IMR-90 (cell line): ENCODE data around the gene MAGEB17. TPM values are rescaled to one million over a fixed set of nuclear protein-coding genes. Genes with fewer than 3 reads are reported as not detected.

Experiments used
- ATAC-seq: fragments of 200-7000 bp; cut with Tn5 transposase; 2 replicates; pipeline ENCODE4 v1.9.1; 2020; ENCODE audit warnings: low read depth, mild to moderate bottlenecking, moderate library complexity
- BruUV-seq: library from RNA; stranded (reverse); fragments of 400-500 nt; replicated peaks from 2 replicates; lab custom pipeline; 2021; lab: Mats Ljungman, UMichigan
- CTCF ChIA-PET: fragments of 300-600 bp; formaldehyde crosslinking; extraction: SDS; loops from one replicate; lab custom pipeline; 2021; ENCODE audit warnings: antibody characterized with exemption; lab: Yijun Ruan, JAX
- POLR2A ChIA-PET: fragments of 300-600 bp; sonication (Branson Sonifier 250); formaldehyde crosslinking; loops from one replicate; lab custom pipeline; 2022; ENCODE audit warnings: antibody characterized with exemption; ENCODE audit not compliant: unreplicated experiment; lab: Charles Lee
- DNase-seq: peaks from one replicate; pipeline ENCODE4 v3.0.0; 2013
- H2AFZ ChIP-seq: replicated peaks from 2 replicates; pipeline ENCODE3; 2013; ENCODE audit warnings: low read length, mild to moderate bottlenecking; ENCODE audit not compliant: poor library complexity
- H2AK5ac ChIP-seq: 2 replicates; pipeline ENCODE4 v1.6.1; 2013; ENCODE audit warnings: low read depth, low read length, inconsistent platforms
- H2AK9ac ChIP-seq: replicated peaks from 2 replicates; pipeline ENCODE3; 2013; ENCODE audit warnings: mild to moderate bottlenecking, low read depth, low read length, moderate library complexity; ENCODE audit not compliant: poor library complexity
- H2BK120ac ChIP-seq: 2 replicates; pipeline ENCODE4 v1.6.1; 2013; ENCODE audit warnings: low read depth, low read length, inconsistent platforms
- H2BK15ac ChIP-seq: 3 replicates; pipeline ENCODE4 v1.6.1; 2013; ENCODE audit warnings: low read depth, low read length, inconsistent platforms
- H2BK20ac ChIP-seq: 2 replicates; pipeline ENCODE4 v1.6.1; 2013; ENCODE audit warnings: low read depth, mild to moderate bottlenecking, inconsistent platforms, low read length, moderate library complexity
- H2BK5ac ChIP-seq: 2 replicates; pipeline ENCODE4 v1.6.1; 2013; ENCODE audit warnings: mild to moderate bottlenecking, low read depth, low read length, inconsistent platforms; ENCODE audit not compliant: poor library complexity, severe bottlenecking
- H3K14ac ChIP-seq: replicated peaks from 2 replicates; pipeline ENCODE4 v1.6.1; 2013; ENCODE audit warnings: low read depth, low read length, inconsistent platforms
- H3K18ac ChIP-seq: 2 replicates; pipeline ENCODE4 v1.6.1; 2013; ENCODE audit warnings: low read depth, low read length, control low read depth
- H3K23ac ChIP-seq: 2 replicates; pipeline ENCODE4 v1.6.1; 2013; ENCODE audit warnings: low read depth, low read length, inconsistent platforms
- H3K27ac ChIP-seq: 2 replicates; pipeline ENCODE4 v1.5.1; 2013; ENCODE audit warnings: mild to moderate bottlenecking, control low read depth, low read length; ENCODE audit not compliant: insufficient read depth
- H3K27me3 ChIP-seq: 2 replicates; pipeline ENCODE4 v1.6.1; 2013; ENCODE audit warnings: low read length; ENCODE audit not compliant: control insufficient read depth, insufficient read depth
- H3K36me3 ChIP-seq: 2 replicates; pipeline ENCODE4 v1.6.1; 2013; ENCODE audit warnings: low read length, mixed read lengths; ENCODE audit not compliant: control insufficient read depth, insufficient read depth
- H3K4ac ChIP-seq: 2 replicates; pipeline ENCODE4 v1.6.1; 2013; ENCODE audit warnings: low read depth, low read length, inconsistent platforms
- H3K4me1 ChIP-seq: 2 replicates; pipeline ENCODE4 v1.6.1; 2013; ENCODE audit warnings: low read length, mixed read lengths; ENCODE audit not compliant: control insufficient read depth, insufficient read depth
- H3K4me2 ChIP-seq: 2 replicates; pipeline ENCODE4 v1.6.1; 2013; ENCODE audit warnings: low read depth, mild to moderate bottlenecking, control low read depth, low read length, moderate library complexity
- H3K4me3 ChIP-seq: 2 replicates; pipeline ENCODE4 v1.5.1; 2013; ENCODE audit warnings: low read depth, mild to moderate bottlenecking, control low read depth, low read length, moderate library complexity; ENCODE audit not compliant: insufficient read depth
- H3K56ac ChIP-seq: 2 replicates; pipeline ENCODE4 v1.6.1; 2013; ENCODE audit warnings: low read length, inconsistent platforms; ENCODE audit not compliant: insufficient read depth; ENCODE audit errors: extremely low read depth
- H3K79me1 ChIP-seq, 2 experiments: 2 replicates each; pipeline ENCODE4 v1.6.1; 2013; ENCODE audit warnings: low read length in 2 of 2, inconsistent platforms in 1 of 2, low read depth in 1 of 2
- H3K9ac ChIP-seq: 2 replicates; pipeline ENCODE4 v1.6.1; 2013; ENCODE audit warnings: low read depth, low read length, control low read depth
- H3K9me1 ChIP-seq: 2 replicates; pipeline ENCODE4 v1.6.1; 2013; ENCODE audit warnings: low read length, inconsistent platforms; ENCODE audit not compliant: insufficient read depth
- H3K9me3 ChIP-seq: 2 replicates; pipeline ENCODE4 v1.6.1; 2013; ENCODE audit warnings: low read length; ENCODE audit not compliant: control insufficient read depth, insufficient read depth
- H4K20me1 ChIP-seq: 2 replicates; pipeline ENCODE4 v1.6.1; 2013; ENCODE audit warnings: low read length, inconsistent platforms; ENCODE audit not compliant: insufficient read depth
- H4K5ac ChIP-seq: 2 replicates; pipeline ENCODE4 v1.6.1; 2013; ENCODE audit warnings: mild to moderate bottlenecking, low read depth, low read length, control low read depth
- H4K8ac ChIP-seq, 2 experiments: 2 replicates each; pipeline ENCODE4 v1.6.1; 2013; ENCODE audit warnings: low read depth in 2 of 2, low read length in 2 of 2, control low read depth in 1 of 2, inconsistent platforms in 1 of 2
- H4K91ac ChIP-seq: 2 replicates; pipeline ENCODE4 v1.6.1; 2013; ENCODE audit warnings: low read depth, low read length, inconsistent platforms; ENCODE audit not compliant: insufficient read depth
- BHLHE40 ChIP-seq: fragments of 150-350 bp; IDR thresholded peaks from 2 replicates; pipeline ENCODE4 v1.6.1; 2016; ENCODE audit warnings: mild to moderate bottlenecking, low read depth, low read length
- CEBPB ChIP-seq: IDR thresholded peaks from 2 replicates; pipeline ENCODE4 v1.6.1; 2012; ENCODE audit warnings: low read depth, low read length, improper control_type of control experiment
- CTCF ChIP-seq: conservative IDR thresholded peaks from 2 replicates; pipeline ENCODE4 v1.5.1; 2012; ENCODE audit warnings: mild to moderate bottlenecking, low read depth, low read length, improper control_type of control experiment
- FOS ChIP-seq: fragments of 150-350 bp; IDR thresholded peaks from 2 replicates; pipeline ENCODE4 v1.6.1; 2016; ENCODE audit warnings: low read depth, low read length
- MAZ ChIP-seq: IDR thresholded peaks from 2 replicates; pipeline ENCODE4 v1.6.1; 2012; ENCODE audit warnings: low read depth, mild to moderate bottlenecking, low read length, improper control_type of control experiment, moderate library complexity, borderline replicate concordance
- MXI1 ChIP-seq: IDR thresholded peaks from 2 replicates; pipeline ENCODE4 v1.6.1; 2012; ENCODE audit warnings: low read depth, mild to moderate bottlenecking, low read length, moderate library complexity, borderline replicate concordance
- NFE2L2 ChIP-seq: fragments of 150-350 bp; IDR thresholded peaks from 2 replicates; pipeline ENCODE4 v1.6.1; 2016; ENCODE audit warnings: low read depth, mild to moderate bottlenecking, low read length
- RAD21 ChIP-seq: IDR thresholded peaks from 2 replicates; pipeline ENCODE4 v1.6.1; 2012; ENCODE audit warnings: low read length, improper control_type of control experiment
- RCOR1 ChIP-seq: IDR thresholded peaks from 2 replicates; pipeline ENCODE4 v1.6.1; 2012; ENCODE audit warnings: mild to moderate bottlenecking, low read length, improper control_type of control experiment; ENCODE audit not compliant: insufficient replicate concordance
- RFX5 ChIP-seq: IDR thresholded peaks from 2 replicates; pipeline ENCODE4 v1.8.0; 2012; ENCODE audit warnings: low read depth, mild to moderate bottlenecking, low read length, moderate library complexity
- USF2 ChIP-seq: fragments of 150-350 bp; IDR thresholded peaks from 2 replicates; pipeline ENCODE4 v1.6.1; 2017; ENCODE audit warnings: mild to moderate bottlenecking, antibody characterized with exemption, low read length, low read depth
- dilution Hi-C: fragments of 300-500 bp; cut with HindIII; formaldehyde crosslinking; loops from one replicate; pipeline ENCODE4 v1.14.3; 2018; ENCODE audit warnings: low sequenced_read_pairs; ENCODE audit not compliant: unreplicated experiment
- in situ Hi-C: fragments of 300-500 bp; cut with MboI; formaldehyde crosslinking; loops from 3 replicates; pipeline ENCODE4 v1.14.3; 2019; ENCODE audit warnings: low sequenced_read_pairs, inconsistent platforms, mixed read lengths
- intact Hi-C: fragments of 100-400 bp; cut with micrococcal nuclease; formaldehyde crosslinking; loops from 2 replicates; pipeline ENCODE4 v1.10.0; 2022
- polyA plus RNA-seq, 3 experiments: library from polyadenylated mRNA; depleted of rRNA; stranded (reverse); fragments of >200 nt; gene quantifications; 2 replicates each; pipeline ENCODE4 v1.2.3, GENCODE V29; 2012; ENCODE audit warnings: low replicate concordance in 1 of 3
- total RNA-seq: library from RNA; depleted of rRNA; stranded (reverse); fragments of >200 nt; gene quantifications from 2 replicates; pipeline ENCODE4 v1.2.3, GENCODE V29; 2012

MAGEB17 gene
- total and polyA plus RNA-seq, 2 of the 4 experiments (the other 2 are of a cell fraction) = under 0.01 to 0.34 TPM

GRCh38 chrX:16143968-16144367, 23.3 kb upstream of the MAGEB17 start:
- Histone ChIP-seq H3K9ac (no peak overlapping the region), H3K9me1 (no peaks in the 10 kb centered on the region), H4K20me1 (no peaks in the 10 kb centered on the region), H4K5ac (no peak overlapping the region), H3K27ac (no peak overlapping the region), H2AFZ (no peak overlapping the region), H2BK5ac (no peak overlapping the region), H2BK120ac (no peak overlapping the region), H3K4ac (no peak overlapping the region), H3K56ac (no peak overlapping the region), H3K4me2 (no peak overlapping the region), H2AK5ac (no peak overlapping the region), H3K18ac (no peak overlapping the region), H3K9me3 (no peaks in the 10 kb centered on the region), H3K79me1 (0 out of 4 replicates have a peak, but pooled peaks cover 0 to 3% of the 10 kb centered on the region in 2 experiments), H2AK9ac (no peak overlapping the region), H3K4me3 (no peak overlapping the region), H3K23ac (no peak overlapping the region), H2BK15ac (no peak overlapping the region), H3K27me3 (no peaks in the 10 kb centered on the region), H4K91ac (no peak overlapping the region), H3K36me3 (no peaks in the 10 kb centered on the region), H4K8ac (no peak overlapping the region), H2BK20ac (no peak overlapping the region), H3K14ac (no peak overlapping the region), H3K4me1 (no peaks in the 10 kb centered on the region)
- DNase-seq (no peak), ATAC-seq (no peak)
- TF ChIP-seq BHLHE40 (no peak), CEBPB (no peak), MXI1 (no peak), MAZ (no peak), NFE2L2 (no peak), RCOR1 (no peak), RAD21 (no peak), FOS (no peak), CTCF (no peak), RFX5 (no peak), USF2 (no peak)
- BruUV-seq = no TSS peak
- dilution Hi-C loops = no loop called here
- CTCF ChIA-PET = interaction anchor here (1.3 kb wide), 1 partner anchor 27 kb away, joined by 4 read pairs; no protein-coding TSS in a partner anchor
- in situ Hi-C loops = no loop called here
- POLR2A ChIA-PET = no interaction called here
- intact Hi-C loops = no loop called here
